Left renal pelvis (tissue), 4 donors: ENCODE results near the gene LHX5. TPM values are rescaled to one million over a fixed set of nuclear protein-coding genes. Genes with fewer than 3 reads are reported as not detected.

ENCODE experiments used
- DNase-seq, 4 donors: peaks; one replicate each; pipeline ENCODE4 v3.0.0-alpha.2; 2013; ENCODE audit warnings: low read depth in 4 of 4, low spot score in 3 of 4
- polyA plus RNA-seq, 4 donors: library from polyadenylated mRNA; unstranded; fragments of 120-200 nt; gene quantifications; one replicate each; pipeline ENCODE4 v1.2.1, GENCODE V29; 2013; ENCODE audit not compliant: insufficient read length in 4 of 4

Gene LHX5
- polyA plus RNA-seq, 4 donors: not detected

GRCh38 chr12:113420996-113421595 lies 50.6 kb downstream of the LHX5 start:
- DNase-seq: no peak

DNA sequence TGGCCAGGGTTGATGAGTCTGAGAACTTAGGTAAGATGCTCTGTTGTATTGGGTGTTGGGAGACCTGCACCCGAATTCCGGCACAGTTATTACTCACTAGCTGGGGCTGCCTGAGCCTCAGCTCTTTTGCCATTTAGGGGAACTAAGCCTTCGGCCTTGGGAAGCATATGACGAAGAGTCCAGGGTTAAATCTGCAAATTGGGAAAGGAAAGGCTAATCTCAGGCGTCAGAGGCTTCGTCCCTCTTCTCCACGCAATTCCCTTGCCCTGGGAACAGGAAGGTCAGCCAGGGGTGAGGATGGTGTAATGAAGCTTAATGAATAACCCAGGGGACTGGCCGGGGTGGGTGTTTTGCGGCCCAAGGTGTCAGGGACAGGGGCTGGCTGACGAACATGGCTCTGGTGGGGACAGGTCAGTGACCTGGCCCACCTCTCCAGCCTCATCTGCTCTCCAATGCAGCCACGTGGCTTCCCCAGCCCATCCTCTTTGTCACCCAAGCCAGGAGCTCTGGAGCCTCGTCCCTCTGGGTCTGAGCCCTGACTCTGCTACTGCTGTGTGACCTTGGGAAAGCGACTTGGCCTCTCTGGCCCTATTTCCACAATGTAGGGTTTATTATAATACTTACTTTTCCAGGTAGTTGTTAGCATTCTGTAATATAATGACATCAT lies 53.3 kb downstream of the LHX5 start:
- no peak for DNase-seq

DNA sequence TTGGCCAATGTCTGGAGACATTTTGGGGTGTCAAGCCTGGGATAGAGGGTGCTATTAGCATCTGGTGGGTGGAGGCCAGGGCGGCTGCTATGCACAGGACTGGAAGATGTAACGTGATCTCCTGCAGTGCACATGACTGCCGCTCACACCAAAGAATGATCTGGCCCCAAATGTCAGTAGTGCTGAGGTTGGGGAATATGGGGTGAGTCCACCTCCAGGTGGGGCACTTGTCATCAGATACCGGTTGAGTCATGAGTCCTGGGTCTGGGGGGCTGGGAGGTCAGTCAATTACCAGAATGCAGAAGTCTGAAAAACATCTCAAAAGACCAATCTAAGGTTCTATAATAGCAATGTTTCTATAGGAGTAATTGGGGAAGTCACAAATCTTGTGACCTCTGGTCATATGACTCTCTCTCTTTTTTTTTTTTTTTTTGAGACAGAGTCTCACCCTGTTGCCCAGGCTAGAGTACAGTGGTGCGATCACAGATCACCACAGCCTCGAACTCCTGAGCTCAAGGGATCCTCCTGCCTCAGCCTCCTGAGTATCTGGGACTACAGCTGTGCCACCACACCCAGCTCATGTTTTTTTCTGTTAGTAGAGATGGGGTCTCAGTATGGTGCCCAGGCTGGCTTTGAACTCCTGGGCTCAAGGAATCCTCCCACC lies 55.4 kb downstream of the LHX5 start:
- DNase-seq: no peak

GRCh38 chr12:113414519-113415038 lies 57.1 kb downstream of the LHX5 start:
- DNase-seq: no peak

DNA sequence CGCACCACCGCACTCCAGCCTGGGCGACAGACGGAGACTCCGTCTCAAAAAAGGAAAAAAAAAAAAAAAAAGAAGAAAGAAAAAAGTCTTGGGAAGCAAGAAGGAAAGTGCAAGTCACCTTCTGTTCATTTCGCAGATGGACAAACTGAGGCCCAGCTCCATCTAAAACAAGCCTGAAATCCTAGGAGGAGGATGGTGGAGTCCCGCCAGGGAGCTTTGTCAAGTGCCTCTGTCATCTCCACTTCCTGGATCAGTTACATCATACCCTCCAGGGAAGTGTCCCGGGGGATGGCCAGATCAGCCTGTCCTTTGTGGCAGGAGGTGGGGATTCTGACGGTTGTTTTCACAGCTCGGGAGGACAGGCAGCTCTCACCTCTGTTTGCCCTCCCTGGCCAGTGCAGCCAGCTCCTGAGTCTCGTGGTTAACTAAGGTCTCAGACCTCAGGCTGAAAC lies 58.2 kb downstream of the LHX5 start:
- DNase-seq: no peak

Other genes starting within 250 kb of the LHX5 start
- 10 to 100 TPM; 13.2 to 19.4 (median 13.5) TPM for gene SLC8B1, start 136.8 kb downstream of the LHX5 start, polyA plus RNA-seq
- 10 to 100 TPM; 17.1 to 28.0 (median 23.0) TPM for gene PLBD2, start 113.3 kb downstream of the LHX5 start, polyA plus RNA-seq
- under 1 TPM in 3 of 4 donors, not detected in 1; 0.14 to 0.32 (median 0.18) TPM for gene SDS, start 68.0 kb downstream of the LHX5 start, polyA plus RNA-seq
- 10 to 100 TPM in 3 of 4 donors, 1 to 10 TPM in 1; 5.4 to 13.3 (median 11.7) TPM for gene SDSL, start 49.5 kb downstream of the LHX5 start, polyA plus RNA-seq